Uterus (tissue), 4 donors: ENCODE measurements around the gene DCTD. TPM values are rescaled to one million over a fixed set of nuclear protein-coding genes. Genes with fewer than 3 reads are reported as not detected.

ENCODE experiments used
- DNase-seq, 2 donors: peaks; one replicate each; pipeline ENCODE4 v3.0.0-alpha.2; 2019 to 2020
- H3K27ac ChIP-seq, 2 donors: fragments of 200-600 bp; sonication (generic); 1 replicate in 1 of 2; 2 replicates in 1 of 2; pipeline ENCODE4 v1.5.1; 2016 to 2018
- H3K27me3 ChIP-seq, 2 donors: fragments of 200-600 bp; sonication (generic); one replicate each; pipeline ENCODE4 v1.5.1; 2018 to 2019; ENCODE audit warnings: control low read depth in 1 of 2
- H3K36me3 ChIP-seq, 2 donors: fragments of 200-600 bp; sonication (generic); one replicate each; pipeline ENCODE4 v1.5.1; 2019; ENCODE audit warnings: control low read depth in 1 of 2
- H3K4me1 ChIP-seq, 2 donors: fragments of 200-600 bp; sonication (generic); one replicate each; pipeline ENCODE4 v1.5.1; 2018 to 2019; ENCODE audit warnings: control low read depth in 1 of 2
- H3K4me3 ChIP-seq, 2 donors: fragments of 200-600 bp; sonication (generic); 1 replicate in 1 of 2; 2 replicates in 1 of 2; pipeline ENCODE4 v1.5.1; 2018 to 2019; ENCODE audit warnings: mild to moderate bottlenecking in 1 of 2
- H3K9me3 ChIP-seq, 2 donors: fragments of 200-600 bp; sonication (generic); one replicate each; pipeline ENCODE4 v1.5.1; 2019; ENCODE audit warnings: control low read depth in 1 of 2
- POLR2A ChIP-seq, 2 donors: fragments of 450-650 bp; IDR thresholded peaks; one replicate each; pipeline ENCODE4 v1.6.1; 2016; ENCODE audit warnings: antibody characterized with exemption in 2 of 2, mild to moderate bottlenecking in 1 of 2, moderate library complexity in 1 of 2
- intact Hi-C: fragments of 100-400 bp; cut with DNase I; formaldehyde crosslinking; loops from one replicate; pipeline ENCODE4 v1.15.1; 2023; ENCODE audit warnings: low total_unique reads
- total RNA-seq, 4 donors: library from RNA; depleted of rRNA in 3 of 4; stranded (reverse); fragments of >200 nt in 3 of 4; gene quantifications; one replicate each; pipeline versions ENCODE4 v1.1.0 to v1.2.4, GENCODE V29; 2014 to 2023
- TF ChIP-seq, protein P1 (sequence below), 4 experiments: fragments of 200-600 bp in 2 of 4; fragments of 450-650 bp in 2 of 4; sonication (generic) in 2 of 4; IDR thresholded peaks; one replicate each; pipeline ENCODE4 v1.5.1; 2016 to 2019; ENCODE audit warnings: antibody characterized with exemption in 4 of 4, mild to moderate bottlenecking in 2 of 4, moderate library complexity in 1 of 4
- donor health status: DM: yes; HTN: yes; CAD: no.

Gene DCTD
- total RNA-seq, 4 donors from 2014 or later = 49.7 to 131 (median 73.4) TPM

DNA sequence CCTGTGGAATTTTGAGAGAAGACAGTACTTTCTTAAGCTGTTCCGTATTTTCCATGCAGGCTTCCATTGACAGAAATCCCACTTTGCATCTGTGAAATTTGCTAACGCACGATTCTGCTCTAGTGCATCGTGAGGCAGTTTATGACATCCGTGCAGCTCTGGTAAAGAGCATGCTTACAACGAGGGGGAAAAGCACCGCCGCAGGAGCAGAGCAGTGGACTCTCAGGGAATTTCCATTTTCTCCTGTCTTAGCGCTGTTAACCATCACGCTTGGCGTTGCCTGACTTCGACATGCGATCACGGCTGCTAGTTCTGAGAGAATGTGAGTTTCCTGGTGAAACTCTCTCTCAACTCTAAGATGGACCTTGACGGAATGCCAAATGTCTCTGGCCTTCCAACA, 43.9 kb downstream of the DCTD start:
- Histone ChIP-seq H3K4me1 (no peaks in the 10 kb centered on the region), H3K27me3 (no peaks in the 10 kb centered on the region), H3K4me3 (no peak overlapping the region), H3K36me3 (no peaks in the 10 kb centered on the region), H3K9me3 (no peaks in the 10 kb centered on the region), H3K27ac (no peak overlapping the region)
- intact Hi-C loops = no loop called here
- DNase-seq = no peak
- TF ChIP-seq, protein P1, sequence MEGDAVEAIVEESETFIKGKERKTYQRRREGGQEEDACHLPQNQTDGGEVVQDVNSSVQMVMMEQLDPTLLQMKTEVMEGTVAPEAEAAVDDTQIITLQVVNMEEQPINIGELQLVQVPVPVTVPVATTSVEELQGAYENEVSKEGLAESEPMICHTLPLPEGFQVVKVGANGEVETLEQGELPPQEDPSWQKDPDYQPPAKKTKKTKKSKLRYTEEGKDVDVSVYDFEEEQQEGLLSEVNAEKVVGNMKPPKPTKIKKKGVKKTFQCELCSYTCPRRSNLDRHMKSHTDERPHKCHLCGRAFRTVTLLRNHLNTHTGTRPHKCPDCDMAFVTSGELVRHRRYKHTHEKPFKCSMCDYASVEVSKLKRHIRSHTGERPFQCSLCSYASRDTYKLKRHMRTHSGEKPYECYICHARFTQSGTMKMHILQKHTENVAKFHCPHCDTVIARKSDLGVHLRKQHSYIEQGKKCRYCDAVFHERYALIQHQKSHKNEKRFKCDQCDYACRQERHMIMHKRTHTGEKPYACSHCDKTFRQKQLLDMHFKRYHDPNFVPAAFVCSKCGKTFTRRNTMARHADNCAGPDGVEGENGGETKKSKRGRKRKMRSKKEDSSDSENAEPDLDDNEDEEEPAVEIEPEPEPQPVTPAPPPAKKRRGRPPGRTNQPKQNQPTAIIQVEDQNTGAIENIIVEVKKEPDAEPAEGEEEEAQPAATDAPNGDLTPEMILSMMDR (IDR thresholded peaks at IDR 0.05) = no peak

DNA sequence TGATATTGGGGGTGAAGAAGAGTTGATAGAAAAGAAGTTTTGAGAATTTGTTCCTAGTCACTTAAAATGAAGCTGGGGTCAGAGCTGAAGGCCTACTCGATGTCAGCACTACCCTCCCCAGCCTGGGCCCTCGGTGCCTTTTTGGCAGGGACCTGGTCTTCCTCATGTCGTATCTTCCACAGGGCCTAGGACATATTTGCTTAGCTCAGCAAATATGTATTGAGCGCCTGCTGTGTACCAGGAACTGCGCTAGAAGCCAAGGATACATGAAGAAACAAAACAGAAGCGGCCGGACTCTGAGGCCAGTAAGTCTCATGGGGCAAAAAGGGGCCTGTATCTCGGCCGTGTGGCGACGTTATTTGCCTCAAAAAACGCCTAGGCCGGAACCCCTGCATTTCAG, 44.3 kb downstream of the DCTD start:
- no peak for DNase-seq
- TF ChIP-seq, protein P1 (IDR thresholded peaks at IDR 0.05) = no peak
- no peak for TF ChIP-seq POLR2A (IDR thresholded peaks at IDR 0.05)
- intact Hi-C loops = no loop called here

DNA sequence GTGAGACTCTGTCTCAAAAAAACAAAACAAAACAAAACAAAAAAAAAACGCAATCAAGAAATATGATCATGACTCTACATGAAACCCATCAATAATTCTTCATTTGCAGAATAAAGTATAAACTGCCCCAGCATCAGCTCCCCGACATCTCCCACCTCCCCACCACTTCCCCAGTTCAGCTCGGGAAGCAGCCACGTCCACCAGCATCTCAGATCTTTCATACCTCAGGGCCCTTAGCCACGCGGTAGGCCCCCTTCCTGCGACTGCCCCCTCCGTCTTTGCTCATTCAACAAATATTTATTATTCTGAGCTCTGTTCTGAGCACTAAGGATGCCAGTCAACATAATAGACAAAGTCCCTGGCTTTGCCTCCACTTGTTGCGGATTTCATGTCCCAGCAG, 45.6 kb downstream of the DCTD start:
- no peak overlapping the region for H3K27ac ChIP-seq
- no peaks in the 10 kb centered on the region for H3K9me3 ChIP-seq
- TF ChIP-seq POLR2A (IDR thresholded peaks at IDR 0.05) = no peak
- TF ChIP-seq, protein P1 (IDR thresholded peaks at IDR 0.05) = no peak
- H3K4me3 ChIP-seq = no peak overlapping the region
- H3K4me1 ChIP-seq = no peaks in the 10 kb centered on the region
- no peaks in the 10 kb centered on the region for H3K27me3 ChIP-seq
- intact Hi-C loops = no loop called here
- no peaks in the 10 kb centered on the region for H3K36me3 ChIP-seq
- DNase-seq = no peak

More for the DNA sequence above, 44.3 kb downstream of the DCTD start:
- H3K9me3 ChIP-seq = no peaks in the 10 kb centered on the region
- no peaks in the 10 kb centered on the region for H3K27me3 ChIP-seq
- H3K36me3 ChIP-seq = no peaks in the 10 kb centered on the region
- no peaks in the 10 kb centered on the region for H3K4me1 ChIP-seq
- no peak overlapping the region for H3K4me3 ChIP-seq
- H3K27ac ChIP-seq = no peak overlapping the region

DNA sequence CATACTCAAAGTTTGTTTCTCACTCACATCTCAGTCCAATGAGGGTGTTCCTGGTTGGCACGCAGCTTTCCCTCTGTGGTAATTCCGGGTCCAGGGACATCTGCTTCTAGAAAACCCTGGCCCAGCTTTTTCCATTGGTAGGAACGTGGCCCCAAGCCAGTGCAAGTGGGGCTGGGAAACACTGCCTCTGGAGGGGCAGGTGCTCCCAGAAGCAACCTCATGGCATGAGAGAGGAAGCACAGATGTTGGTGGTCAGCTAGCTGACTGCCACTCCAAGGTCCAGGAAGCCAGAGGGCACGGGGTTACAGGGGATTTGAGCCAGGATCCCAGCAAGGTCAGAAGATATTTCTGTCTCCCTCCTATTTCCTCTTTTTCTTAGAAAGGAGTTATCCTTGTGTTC, 47.5 kb downstream of the DCTD start:
- no peak for TF ChIP-seq POLR2A (IDR thresholded peaks at IDR 0.05)
- TF ChIP-seq, protein P1 (IDR thresholded peaks at IDR 0.05) = no peak
- intact Hi-C loops = no loop called here
- Histone ChIP-seq H3K27ac (no peak overlapping the region), H3K36me3 (no peaks in the 10 kb centered on the region), H3K4me3 (no peak overlapping the region), H3K27me3 (no peaks in the 10 kb centered on the region), H3K4me1 (no peaks in the 10 kb centered on the region), H3K9me3 (no peaks in the 10 kb centered on the region)
- no peak for DNase-seq

DNA sequence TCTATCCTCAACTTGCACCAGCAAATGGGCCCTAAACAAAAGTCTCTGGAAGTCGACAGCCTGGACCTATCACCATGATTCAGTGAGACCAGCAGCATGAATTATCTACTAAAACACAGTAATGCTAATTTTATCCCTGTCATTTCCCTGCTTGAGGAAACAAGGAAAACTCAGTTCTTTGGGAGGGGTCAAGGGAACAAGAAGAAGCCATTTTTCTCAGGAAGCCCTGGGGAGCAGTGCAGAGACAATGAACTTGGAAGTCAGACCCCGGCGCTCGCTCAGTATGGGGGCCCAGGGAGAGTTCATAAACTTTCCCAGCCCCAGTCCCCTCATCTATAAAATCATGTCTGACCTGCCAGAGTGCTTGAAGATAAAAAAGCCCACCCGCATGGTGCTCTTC, 50.4 kb downstream of the DCTD start:
- no peak overlapping the region for H3K27ac ChIP-seq
- intact Hi-C loops = no loop called here
- DNase-seq = no peak
- no peaks in the 10 kb centered on the region for H3K27me3 ChIP-seq
- TF ChIP-seq, protein P1 (IDR thresholded peaks at IDR 0.05) = no peak
- TF ChIP-seq POLR2A (IDR thresholded peaks at IDR 0.05) = no peak
- H3K4me1 ChIP-seq = no peaks in the 10 kb centered on the region
- no peaks in the 10 kb centered on the region for H3K36me3 ChIP-seq
- no peaks in the 10 kb centered on the region for H3K9me3 ChIP-seq
- no peak overlapping the region for H3K4me3 ChIP-seq
